Mesothelial cell of epicardium (in vitro differentiated cells): Measurements from ENCODE around the gene SIX2. TPM values are rescaled to one million over a fixed set of nuclear protein-coding genes. Genes with fewer than 3 reads are reported as not detected.

Source experiments
- DNase-seq, 2 experiments: peaks; one replicate each; pipeline ENCODE4 v3.0.0; 2021; ENCODE audit warnings: low spot score in 2 of 2; ENCODE audit not compliant: unreplicated experiment in 2 of 2
- H3K27ac Mint-ChIP-seq: 2 replicates; pipeline ENCODE4 v1.8.0; 2021; ENCODE audit warnings: mixed read lengths
- H3K27me3 Mint-ChIP-seq: 2 replicates; pipeline ENCODE4 v1.8.0; 2021; ENCODE audit warnings: low read depth, mixed read lengths
- H3K36me3 Mint-ChIP-seq: 2 replicates; pipeline ENCODE4 v1.8.0; 2021; ENCODE audit warnings: mixed read lengths
- H3K4me1 Mint-ChIP-seq: 2 replicates; pipeline ENCODE4 v1.8.0; 2021; ENCODE audit warnings: mixed read lengths
- H3K4me3 Mint-ChIP-seq: 2 replicates; pipeline ENCODE4 v1.8.0; 2021; ENCODE audit warnings: mild to moderate bottlenecking, moderate library complexity, mixed read lengths
- H3K9me3 Mint-ChIP-seq: 2 replicates; pipeline ENCODE4 v1.8.0; 2021; ENCODE audit warnings: mixed read lengths
- total RNA-seq: library from RNA; stranded (reverse); gene quantifications from 3 replicates; pipeline ENCODE4 v1.2.1, GENCODE V29; 2021
- TF ChIP-seq, protein P1 (sequence below): fragments of 200-600 bp; sonication (generic); IDR thresholded peaks from one replicate; pipeline ENCODE4 v1.5.0; 2021; ENCODE audit warnings: antibody characterized with exemption; ENCODE audit not compliant: unreplicated experiment

Gene SIX2
- total RNA-seq, 1 donor from 2014 or later: not detected

GRCh38 chr2:45018023-45018422 lies 8.8 kb upstream of the SIX2 start:
- TF ChIP-seq, protein P1, sequence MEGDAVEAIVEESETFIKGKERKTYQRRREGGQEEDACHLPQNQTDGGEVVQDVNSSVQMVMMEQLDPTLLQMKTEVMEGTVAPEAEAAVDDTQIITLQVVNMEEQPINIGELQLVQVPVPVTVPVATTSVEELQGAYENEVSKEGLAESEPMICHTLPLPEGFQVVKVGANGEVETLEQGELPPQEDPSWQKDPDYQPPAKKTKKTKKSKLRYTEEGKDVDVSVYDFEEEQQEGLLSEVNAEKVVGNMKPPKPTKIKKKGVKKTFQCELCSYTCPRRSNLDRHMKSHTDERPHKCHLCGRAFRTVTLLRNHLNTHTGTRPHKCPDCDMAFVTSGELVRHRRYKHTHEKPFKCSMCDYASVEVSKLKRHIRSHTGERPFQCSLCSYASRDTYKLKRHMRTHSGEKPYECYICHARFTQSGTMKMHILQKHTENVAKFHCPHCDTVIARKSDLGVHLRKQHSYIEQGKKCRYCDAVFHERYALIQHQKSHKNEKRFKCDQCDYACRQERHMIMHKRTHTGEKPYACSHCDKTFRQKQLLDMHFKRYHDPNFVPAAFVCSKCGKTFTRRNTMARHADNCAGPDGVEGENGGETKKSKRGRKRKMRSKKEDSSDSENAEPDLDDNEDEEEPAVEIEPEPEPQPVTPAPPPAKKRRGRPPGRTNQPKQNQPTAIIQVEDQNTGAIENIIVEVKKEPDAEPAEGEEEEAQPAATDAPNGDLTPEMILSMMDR: no peak
- Mint-ChIP-seq H3K27ac (no peak overlapping the region), H3K4me3 (no peak overlapping the region), H3K36me3 (no peaks in the 10 kb centered on the region), H3K9me3 (no peaks in the 10 kb centered on the region), H3K27me3 (peaks cover 93% of the 10 kb centered on the region), H3K4me1 (peaks cover 5% of the 10 kb centered on the region)
- DNase-seq: no peak

DNA sequence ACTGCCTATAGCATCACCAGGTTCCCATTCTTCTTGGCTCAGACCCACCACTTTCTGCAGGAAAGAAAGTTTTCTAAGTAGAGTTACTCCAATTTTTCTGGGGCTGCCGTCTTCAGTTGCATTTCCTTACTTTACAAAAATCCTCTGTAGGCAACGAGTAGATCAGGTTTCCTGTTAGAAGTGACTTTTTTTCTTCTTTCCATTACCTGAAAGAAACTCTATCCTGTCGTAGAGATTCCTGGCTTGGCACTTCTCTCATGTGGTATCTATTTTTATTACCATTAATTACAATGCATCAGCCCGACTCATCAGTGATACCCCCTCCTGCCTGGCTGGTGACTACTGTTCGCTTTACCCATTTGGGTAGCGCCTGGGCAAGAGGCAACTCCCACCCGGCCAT lies 5.6 kb upstream of the SIX2 start:
- peaks cover 95% of the 10 kb centered on the region for H3K27me3 Mint-ChIP-seq

DNA sequence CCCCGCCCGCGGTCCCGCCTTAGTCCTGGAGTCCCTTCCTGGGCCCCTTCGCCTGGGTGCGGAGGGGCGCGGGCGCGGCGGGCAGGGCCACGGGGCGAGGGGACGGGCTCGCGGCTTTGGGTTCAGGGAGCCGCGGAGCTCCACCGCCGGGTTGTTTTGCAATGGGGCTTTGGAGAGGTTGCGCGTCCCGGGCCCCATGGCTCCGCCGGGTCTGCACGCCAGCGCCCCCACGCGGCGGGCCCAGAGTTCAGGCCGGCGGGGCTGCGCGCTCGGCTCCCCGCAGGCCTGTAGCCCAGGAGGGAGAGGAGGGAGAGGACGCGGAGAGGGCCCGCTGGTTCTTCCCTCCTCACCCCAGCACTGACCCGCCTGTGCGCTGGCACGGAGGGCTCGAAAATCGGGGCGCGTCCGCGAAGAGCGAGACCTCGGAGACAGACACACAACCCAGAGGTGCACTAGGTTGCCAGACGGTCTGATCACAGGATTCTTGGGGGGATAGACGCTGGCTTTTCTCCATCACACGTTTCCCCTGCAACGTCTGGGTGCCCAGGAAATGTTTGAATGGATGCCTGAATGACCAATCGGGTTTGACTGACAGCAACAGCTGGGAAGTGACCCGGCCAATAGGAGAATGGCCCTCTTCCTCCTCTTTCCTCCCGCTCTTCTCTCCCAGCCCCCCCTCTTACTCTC lies 4.9 kb upstream of the SIX2 start:
- H3K27me3 Mint-ChIP-seq: peaks cover 96% of the 10 kb centered on the region
- TF ChIP-seq, protein P1: peak; percentile 75
- H3K36me3 Mint-ChIP-seq: no peaks in the 10 kb centered on the region
- H3K9me3 Mint-ChIP-seq: no peaks in the 10 kb centered on the region
- H3K4me1 Mint-ChIP-seq: peaks cover 16% of the 10 kb centered on the region
- H3K27ac Mint-ChIP-seq: no peak overlapping the region
- peak in 1 of 2 experiments; percentile 75 for DNase-seq
- peak overlapping the region; percentile 37 for H3K4me3 Mint-ChIP-seq

More for the DNA sequence above, 5.6 kb upstream of the SIX2 start:
- Mint-ChIP-seq H3K4me1 (peaks cover 14% of the 10 kb centered on the region), H3K9me3 (no peaks in the 10 kb centered on the region), H3K36me3 (no peaks in the 10 kb centered on the region), H3K27ac (no peak overlapping the region), H3K4me3 (peak overlapping the region; percentile 37)
- DNase-seq: no peak
- TF ChIP-seq, protein P1: no peak

DNA sequence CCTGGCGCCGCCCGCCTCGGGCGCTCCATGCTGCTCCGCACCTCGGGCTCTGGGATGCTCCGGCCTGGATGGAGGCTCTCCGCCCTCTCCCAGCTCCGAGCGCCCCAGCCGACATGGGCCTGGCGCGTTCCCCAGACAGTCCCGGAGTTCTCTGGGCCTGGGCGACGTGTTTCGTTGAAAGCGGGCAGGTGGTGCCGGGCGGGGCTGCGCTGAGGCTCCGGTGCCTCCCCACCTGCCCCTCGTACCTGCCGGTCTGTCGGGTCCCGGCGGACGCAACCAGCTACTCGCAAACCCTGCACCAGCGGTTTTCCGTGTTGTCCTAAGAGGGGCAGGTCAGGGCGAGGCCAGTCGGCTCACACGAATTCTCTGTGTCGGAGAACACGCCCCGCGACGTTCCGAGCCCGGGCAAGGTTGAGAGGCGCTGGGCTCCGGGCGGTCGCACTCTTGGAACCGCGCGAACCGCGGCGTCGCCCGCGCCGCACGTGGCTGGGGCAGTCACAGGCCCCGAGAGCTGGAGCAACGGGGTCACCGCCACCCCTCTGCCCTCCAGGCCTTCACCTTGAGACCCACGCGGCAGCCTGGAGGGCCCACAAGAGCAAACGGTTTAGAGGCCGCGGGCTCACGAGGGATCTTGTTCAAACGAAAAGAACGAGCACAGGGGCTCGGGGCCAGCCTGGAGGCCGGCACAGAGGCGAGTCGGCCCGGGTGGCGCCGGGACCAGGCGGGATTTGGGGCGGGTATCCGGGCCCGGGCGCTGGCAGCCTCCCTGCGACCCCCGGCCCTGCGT lies 4.2 kb upstream of the SIX2 start:
- Mint-ChIP-seq H3K9me3 (no peaks in the 10 kb centered on the region), H3K27ac (no peak overlapping the region), H3K4me1 (peaks cover 20% of the 10 kb centered on the region), H3K4me3 (no peak overlapping the region), H3K27me3 (peaks cover 94% of the 10 kb centered on the region), H3K36me3 (no peaks in the 10 kb centered on the region)
- TF ChIP-seq, protein P1: no peak
- DNase-seq: no peak

DNA sequence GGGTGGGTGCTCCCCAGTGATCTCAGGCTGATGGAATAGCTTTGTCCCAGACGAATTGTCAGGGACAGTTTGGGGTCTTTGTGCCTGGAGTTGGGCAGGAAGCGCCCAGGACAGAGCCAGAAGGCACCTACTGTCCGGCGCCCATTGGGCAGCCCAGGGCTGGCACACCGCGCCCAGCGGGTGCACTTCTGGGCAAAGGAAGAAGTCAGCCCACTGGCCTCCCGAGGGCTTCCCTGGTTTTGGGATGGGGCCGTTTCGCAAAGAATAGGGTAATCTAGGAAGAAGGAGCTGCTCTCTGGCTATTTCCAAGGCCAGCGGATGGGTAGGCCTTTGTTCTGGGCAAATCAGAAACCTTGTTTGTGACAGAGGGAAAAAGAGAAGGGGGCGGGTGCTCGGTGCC lies 3.5 kb upstream of the SIX2 start:
- peaks cover 94% of the 10 kb centered on the region for H3K27me3 Mint-ChIP-seq
- no peaks in the 10 kb centered on the region for H3K36me3 Mint-ChIP-seq
- peaks cover 20% of the 10 kb centered on the region for H3K4me1 Mint-ChIP-seq
- H3K9me3 Mint-ChIP-seq: no peaks in the 10 kb centered on the region
- TF ChIP-seq, protein P1: no peak
- peak overlapping the region; percentile 26 for H3K4me3 Mint-ChIP-seq
- no peak for DNase-seq
- no peak overlapping the region for H3K27ac Mint-ChIP-seq
